Measurements from ENCODE around the gene BICC1.
"Not testable (repeated sequence)": the region's sequence is repeated elsewhere in the genome, so short reads cannot be mapped to it uniquely, and the experiment has no call there.

The BICC1 gene

GRCh38 chr10:58827381-58827780, 314.7 kb downstream of the BICC1 start:
- no peak for ATAC-seq
- DNase-seq = no peak

GRCh38 chr10:58829839-58830238, 317.2 kb downstream of the BICC1 start:
- no peak for DNase-seq
- no peak for ATAC-seq

GRCh38 chr10:58830697-58831096, 318.0 kb downstream of the BICC1 start:
- ATAC-seq (no peak), DNase-seq (no peak)

GRCh38 chr10:58833771-58834561, 321.3 kb downstream of the BICC1 start:
- DNase-seq = no peak
- ATAC-seq = no peak

GRCh38 chr10:58836176-58836700, 323.6 kb downstream of the BICC1 start:
- DNase-seq = no peak
- ATAC-seq = no peak

- DNase-seq (no peak), ATAC-seq (no peak)
These were observed 324.4 kb downstream of the BICC1 start for GRCh38 chr10:58836991-58837575.

GRCh38 chr10:58837826-58838225, 325.2 kb downstream of the BICC1 start:
- ATAC-seq = no peak

GRCh38 chr10:58838561-58839208, 326.0 kb downstream of the BICC1 start:
- DNase-seq (no peak), ATAC-seq (no peak)

More at GRCh38 chr10:58837826-58838225, 325.2 kb downstream of the BICC1 start:
- DNase-seq = no peak

GRCh38 chr10:58839771-58840170, 327.1 kb downstream of the BICC1 start:
- ATAC-seq (no peak), DNase-seq (no peak)

- DNase-seq (no peak), ATAC-seq (no peak)
These were observed 328.3 kb downstream of the BICC1 start for GRCh38 chr10:58840840-58841435.

- no peak for ATAC-seq
These were observed 330.2 kb downstream of the BICC1 start for GRCh38 chr10:58842860-58843376.

GRCh38 chr10:58843760-58844159, 331.1 kb downstream of the BICC1 start:
- DNase-seq (no peak), ATAC-seq (no peak)

More at GRCh38 chr10:58842860-58843376, 330.2 kb downstream of the BICC1 start:
- DNase-seq = no peak

- ATAC-seq (no peak), DNase-seq (no peak)
These were observed 332.0 kb downstream of the BICC1 start for GRCh38 chr10:58844680-58845079.

- ATAC-seq (no peak), DNase-seq (no peak)
These were observed 334.2 kb downstream of the BICC1 start for GRCh38 chr10:58846856-58847255.

- no peak for DNase-seq
- ATAC-seq = no peak
These were observed 338.9 kb downstream of the BICC1 start for GRCh38 chr10:58851606-58852005.

GRCh38 chr10:58853668-58854067, 341.0 kb downstream of the BICC1 start:
- no peak for DNase-seq
- ATAC-seq = no peak

GRCh38 chr10:58854811-58855210, 342.1 kb downstream of the BICC1 start:
- no peak for DNase-seq
- no peak for ATAC-seq

- ATAC-seq (no peak), DNase-seq (no peak)
These were observed 344.0 kb downstream of the BICC1 start for GRCh38 chr10:58856508-58857240.

- no peak for ATAC-seq
- DNase-seq = no peak
These were observed 344.7 kb downstream of the BICC1 start for GRCh38 chr10:58857251-58857805.

GRCh38 chr10:58858123-58858522, 345.5 kb downstream of the BICC1 start:
- DNase-seq, ATAC-seq: not testable (repeated sequence)

GRCh38 chr10:58859526-58859925, 346.9 kb downstream of the BICC1 start:
- DNase-seq (no peak), ATAC-seq (no peak)
